ENCODE measurements around the gene SESN2.

SESN2 gene

GRCh38 chr1:28256197-28256827 is 3.0 kb upstream of the SESN2 start:
- DNase-seq = no peak

GRCh38 chr1:28257736-28258135 is 1.6 kb upstream of the SESN2 start:
- no peak for DNase-seq

- no peak for DNase-seq
Measured at GRCh38 chr1:28258628-28259251, 578 bp upstream of the SESN2 start.

DNA sequence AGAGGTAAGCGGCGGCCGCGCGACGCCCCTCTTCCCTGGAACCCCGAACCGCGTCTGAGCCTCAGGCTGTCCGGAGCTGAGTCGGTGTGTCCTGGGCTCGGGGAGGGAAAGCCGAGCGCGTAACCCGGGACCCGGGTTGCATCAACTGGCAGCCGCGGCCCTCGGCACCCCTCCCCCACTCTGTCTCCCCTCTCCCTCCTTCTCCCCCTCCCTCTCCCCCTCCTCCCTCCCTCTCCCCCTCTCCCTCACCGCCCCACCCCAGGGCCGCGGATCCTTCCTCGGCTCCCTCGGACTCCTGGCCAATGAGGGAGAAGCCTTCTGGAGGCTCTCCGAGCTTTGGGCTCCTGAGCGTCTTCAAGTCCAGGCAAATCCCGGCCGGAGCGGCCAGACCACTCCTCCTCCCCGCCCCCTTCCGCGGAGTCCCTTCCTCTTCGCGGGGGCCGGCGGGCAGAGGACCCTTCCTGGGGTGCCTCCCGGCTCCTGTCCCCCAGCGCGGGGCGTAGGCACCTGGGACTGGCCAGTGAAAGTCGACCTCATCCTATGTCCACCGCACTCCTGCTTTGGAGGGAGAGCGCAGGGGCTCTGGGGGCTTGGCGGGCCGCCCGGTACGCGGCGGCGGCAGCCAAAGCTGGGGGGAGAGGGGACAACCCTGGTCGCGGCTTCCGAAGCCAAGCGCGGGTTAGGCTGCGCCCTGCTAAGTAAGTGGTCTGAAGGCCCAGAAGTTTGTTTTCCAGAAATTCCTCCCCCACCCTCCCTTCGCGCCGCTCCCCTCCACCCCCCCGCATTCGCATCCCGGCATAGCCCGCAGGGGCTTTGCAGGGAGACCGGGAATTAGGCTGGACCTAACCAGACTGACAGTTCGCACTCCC is 850 bp downstream of the SESN2 start:
- DNase-seq = peak; percentile 15

DNA sequence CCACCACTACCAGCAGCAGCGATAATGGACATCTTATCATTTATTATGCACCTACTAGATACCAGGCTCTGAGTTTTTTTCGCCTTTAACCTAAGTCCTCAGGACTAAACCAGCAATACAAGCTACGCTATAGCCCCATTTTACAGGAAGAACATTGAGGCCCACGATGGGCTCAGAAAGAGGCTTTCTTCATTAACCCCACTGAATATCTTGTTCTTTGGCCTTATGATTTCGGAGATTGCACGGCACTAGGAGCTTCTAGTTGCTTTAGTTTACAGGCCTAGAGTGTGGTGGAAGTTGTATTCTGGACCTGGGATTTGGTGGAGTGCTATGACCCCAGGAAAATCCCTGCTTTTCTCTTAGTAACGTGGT is 1.5 kb downstream of the SESN2 start:
- DNase-seq = no peak

DNA sequence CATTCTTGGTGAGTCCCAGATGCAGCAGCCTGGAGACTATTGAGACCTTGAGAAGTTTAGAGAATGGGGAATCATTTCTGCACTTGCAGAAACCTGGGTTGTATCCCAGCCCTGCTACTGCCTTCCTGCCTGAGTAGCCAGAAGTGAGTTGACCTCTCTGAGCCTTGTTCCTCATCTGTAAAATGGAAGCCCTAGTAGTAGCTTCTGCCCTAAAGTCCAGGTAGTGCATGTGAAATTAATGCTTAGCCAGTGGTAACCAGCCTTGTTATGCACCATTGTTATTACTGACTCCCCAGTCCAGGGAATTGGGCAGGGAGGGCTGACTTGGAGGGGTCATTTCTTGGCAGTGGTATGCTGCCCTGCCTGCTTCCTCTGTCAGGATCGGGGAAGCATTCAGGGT is 5.6 kb downstream of the SESN2 start:
- DNase-seq = no peak

DNA sequence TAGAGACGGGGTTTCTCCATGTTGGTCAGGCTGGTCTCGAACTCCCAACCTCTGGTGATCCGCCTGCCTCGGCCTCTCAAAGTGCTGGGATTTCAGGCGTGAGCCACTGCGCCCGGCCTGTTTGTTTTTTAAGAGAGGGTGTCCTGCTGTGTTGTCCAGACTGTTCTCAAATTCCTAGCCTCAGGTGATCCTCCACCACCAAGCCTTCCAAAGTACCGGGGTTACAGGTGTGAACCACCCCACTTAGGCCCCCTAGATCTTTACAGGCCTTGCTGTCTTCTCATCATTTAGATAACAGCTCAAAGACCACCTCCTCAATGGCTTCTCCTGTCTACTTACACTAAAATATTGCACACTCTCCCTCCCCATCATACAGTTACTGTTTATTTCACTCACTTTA is 6.3 kb downstream of the SESN2 start:
- no peak for DNase-seq

DNA sequence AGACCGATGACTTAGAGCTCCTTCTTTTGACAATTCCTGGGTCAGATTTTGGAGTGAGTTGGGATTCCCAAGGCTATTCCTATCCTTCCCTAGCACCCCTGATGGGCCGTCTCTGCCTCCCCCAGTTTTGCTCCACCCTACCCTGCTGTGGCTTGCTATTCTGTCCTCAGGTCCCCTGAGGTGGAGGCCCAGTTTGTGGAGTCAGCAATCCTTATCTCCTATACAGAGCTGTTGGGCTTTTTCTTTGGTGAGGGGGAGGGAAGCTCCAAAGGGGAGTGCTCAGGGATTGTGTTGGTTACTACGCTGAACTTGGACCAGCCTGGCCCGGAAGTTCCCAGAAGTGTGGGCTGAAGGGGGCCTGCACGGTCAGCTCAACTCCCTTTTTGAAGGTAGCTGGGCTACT is 7.6 kb downstream of the SESN2 start:
- DNase-seq = no peak

GRCh38 chr1:28267633-28268032 is 8.3 kb downstream of the SESN2 start:
- DNase-seq = no peak

DNA sequence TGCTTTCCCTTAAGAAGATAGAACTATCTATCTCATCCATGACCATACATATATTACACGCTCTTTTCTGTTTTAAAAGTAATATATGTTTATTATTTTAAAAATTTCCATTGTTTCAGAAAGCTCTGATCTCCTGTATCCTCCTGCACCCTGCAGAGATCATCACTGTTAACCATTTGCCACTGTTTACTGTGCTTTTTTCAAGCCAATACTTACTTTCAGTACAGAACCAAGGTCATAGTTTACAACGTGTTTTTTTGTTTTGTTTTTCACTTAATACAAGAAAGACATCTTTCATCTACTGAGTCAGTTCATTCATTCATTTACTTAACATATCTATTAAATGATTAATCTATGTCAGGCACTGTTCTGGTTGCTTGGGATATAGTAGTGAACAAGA is 10.2 kb downstream of the SESN2 start:
- no peak for DNase-seq

- DNase-seq = no peak
Measured at GRCh38 chr1:28272215-28272852, 13.0 kb downstream of the SESN2 start.

DNA sequence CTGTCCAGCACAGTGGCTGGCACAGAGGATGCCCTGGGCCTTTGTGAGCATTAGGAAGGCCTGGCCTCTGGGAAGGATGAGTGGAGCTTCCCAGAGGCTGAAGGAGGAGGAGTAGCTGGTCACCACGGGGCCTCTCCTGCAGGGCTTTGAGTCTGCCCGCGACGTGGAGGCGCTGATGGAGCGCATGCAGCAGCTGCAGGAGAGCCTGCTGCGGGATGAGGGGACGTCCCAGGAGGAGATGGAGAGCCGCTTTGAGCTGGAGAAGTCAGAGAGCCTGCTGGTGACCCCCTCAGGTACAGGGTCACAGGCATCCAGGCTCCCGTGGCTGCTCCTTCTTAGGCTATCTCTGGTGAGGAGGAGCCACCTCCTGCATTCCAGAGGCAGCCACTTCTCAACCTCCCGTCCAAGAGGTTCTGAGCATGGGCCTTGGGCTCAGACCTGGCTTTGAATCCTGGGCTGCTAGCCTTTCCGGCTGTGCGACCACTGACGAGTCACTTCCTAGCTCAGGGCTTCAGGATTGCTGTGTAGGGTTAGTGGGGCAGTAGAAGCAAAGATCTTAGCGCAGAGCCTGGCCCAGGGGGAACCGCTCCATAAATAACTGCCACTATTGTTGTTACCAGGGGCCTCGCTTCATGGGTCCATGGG is 14.0 kb downstream of the SESN2 start:
- no peak for DNase-seq

GRCh38 chr1:28278763-28279162 is 19.4 kb downstream of the SESN2 start:
- no peak for DNase-seq

DNA sequence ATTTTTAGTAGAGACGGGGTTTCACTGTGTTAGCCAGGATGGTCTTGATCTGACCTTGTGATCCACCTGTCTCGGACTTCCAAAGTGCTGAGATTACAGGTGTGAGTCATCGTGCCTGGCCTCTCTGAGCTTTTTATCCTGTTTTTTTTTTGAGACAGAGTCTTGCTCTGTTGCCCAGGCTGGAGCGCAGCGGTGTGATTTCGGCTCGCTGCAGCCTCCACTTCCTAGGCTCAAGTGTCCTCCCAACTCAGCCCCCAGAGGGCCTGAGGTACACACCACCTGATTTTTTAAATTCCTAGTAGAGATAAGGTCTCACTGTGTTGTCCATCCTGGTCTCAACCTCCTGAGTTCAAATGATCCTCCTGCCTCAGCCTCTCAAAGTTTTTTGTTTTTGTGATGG is 20.4 kb downstream of the SESN2 start:
- no peak for DNase-seq

DNA sequence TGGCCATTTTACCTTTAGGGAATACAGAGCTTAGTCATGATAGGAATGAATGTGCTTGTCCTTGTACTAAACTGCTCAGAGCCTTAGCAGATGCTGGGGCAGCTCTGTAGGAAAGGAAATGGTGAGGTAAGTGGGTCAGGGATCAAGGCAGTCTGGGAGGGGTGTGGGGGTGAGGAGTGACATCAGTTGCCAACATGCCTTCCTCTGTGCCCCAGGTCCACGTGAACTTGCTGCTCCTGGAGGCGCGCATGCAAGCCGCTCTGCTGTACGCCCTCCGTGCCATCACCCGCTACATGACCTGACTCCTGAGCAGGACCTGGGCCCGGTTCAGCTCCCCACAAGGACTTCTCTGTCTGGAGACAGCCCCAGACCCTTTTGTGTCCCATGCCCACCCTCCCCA is 21.2 kb downstream of the SESN2 start:
- DNase-seq = no peak

- DNase-seq = no peak
Measured at GRCh38 chr1:28280977-28281381, 21.7 kb downstream of the SESN2 start.

- DNase-seq = no peak
Measured at GRCh38 chr1:28281608-28282425, 22.5 kb downstream of the SESN2 start.

DNA sequence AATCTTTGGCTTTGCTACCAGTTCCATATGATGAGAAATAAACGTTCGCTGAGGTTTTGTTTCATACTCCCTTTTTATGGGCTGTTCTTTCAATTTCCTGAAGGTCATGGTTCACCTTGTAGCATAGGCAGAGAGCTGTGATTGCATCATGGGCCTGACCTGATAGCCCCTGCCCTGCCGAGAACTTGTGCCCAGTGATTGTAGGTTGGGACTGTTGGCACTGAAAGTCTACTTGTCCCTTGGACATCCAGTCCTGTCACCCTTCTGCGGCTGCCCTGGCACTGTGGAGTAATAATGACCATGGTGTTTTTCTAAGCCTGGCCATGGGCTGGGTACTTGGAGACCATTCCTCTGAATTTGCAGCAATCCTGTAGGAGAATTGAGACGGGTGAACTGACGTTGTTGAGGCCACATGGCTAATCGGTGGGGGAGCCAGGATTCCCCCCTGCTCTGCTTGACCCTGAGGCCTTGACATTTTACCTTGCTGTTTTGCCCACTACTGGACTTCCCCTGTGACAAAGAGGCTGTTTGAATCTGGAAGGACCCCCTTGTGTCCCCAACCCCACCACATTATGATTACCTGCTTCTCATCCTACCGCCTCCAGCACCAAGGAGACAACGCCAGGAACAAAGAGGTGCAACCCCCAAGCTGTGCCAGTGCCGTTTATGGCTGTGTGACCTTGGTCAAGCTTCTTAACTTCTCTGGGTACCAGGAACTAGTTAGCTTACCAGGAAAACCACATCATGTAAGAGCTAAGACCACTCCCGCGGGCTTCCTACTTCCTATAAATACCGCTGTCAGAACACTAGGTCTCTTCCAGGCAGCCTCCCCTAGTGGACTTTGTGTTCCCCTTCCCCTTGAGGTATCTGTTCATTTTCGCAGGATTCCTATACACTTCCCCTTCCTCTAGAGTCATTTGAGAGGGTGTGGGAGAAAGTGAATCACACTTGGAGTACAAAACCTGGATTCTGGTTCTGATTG is 23.4 kb downstream of the SESN2 start:
- DNase-seq = no peak

DNA sequence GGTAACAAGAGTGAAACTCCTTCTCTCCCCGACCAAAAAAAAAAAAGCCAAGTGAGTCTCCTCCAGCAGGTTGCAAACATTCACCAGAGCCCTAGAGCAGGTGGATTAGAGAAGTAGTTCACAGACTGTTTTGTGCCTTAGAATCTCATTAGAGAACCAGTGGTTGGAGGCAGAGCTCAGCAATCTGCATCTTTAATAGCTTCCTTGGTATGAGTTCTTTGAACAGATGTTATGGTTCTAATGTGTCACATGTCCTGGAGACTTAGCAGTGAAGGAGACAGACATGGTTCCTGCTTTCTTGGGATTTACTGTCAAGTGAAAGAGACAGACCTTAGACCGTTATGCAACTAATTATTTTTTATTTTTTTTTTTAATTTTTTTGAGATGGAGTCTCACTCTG is 26.8 kb downstream of the SESN2 start:
- DNase-seq = no peak

DNA sequence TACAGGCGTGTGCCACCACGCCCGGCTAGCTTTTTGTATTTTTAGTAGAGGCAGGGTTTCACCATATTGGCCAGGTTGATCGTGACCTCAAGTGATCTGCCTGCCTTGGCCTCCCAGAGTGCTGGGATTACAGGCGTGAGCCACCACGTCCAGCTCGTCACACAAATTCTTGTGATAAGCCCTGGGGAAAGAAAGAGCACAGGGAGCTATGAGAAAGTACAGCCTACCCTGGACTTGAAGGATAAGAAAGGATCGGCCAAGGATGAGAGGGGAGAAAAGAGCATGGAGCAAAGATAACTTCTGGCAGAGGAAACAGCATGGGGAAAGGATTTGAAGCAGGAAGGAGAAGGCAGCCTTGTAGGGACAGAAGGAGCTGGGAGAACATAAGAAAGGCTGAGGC is 29.2 kb downstream of the SESN2 start:
- no peak for DNase-seq

DNA sequence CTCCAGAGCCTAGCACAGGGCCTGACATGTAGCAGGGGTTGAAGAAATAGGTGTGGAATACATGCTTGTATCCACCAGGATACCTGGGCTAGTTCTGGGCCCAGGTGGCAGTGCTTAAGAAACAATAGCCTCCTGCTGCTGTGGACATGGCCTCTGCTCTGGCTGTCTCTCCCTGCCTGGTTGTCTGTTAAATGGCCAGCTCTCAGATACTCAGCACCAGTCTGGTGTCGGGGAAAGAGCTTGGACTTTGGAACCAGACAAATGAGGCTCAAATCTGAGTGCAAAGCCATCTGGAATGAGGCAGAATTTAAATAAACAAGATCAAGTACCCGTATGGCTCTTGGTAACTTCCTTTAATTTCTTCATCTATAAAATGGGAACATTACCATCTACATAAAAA is 31.5 kb downstream of the SESN2 start:
- no peak for DNase-seq
